GM19023 (cell line): ENCODE data around the gene LIN7B.

Source experiments
- ATAC-seq: cut with Tn5 transposase; IDR thresholded peaks from one replicate; pipeline ENCODE4 v1.9.1; 2021; ENCODE audit warnings: mild to moderate bottlenecking, moderate library complexity; ENCODE audit not compliant: unreplicated experiment

Gene LIN7B

DNA sequence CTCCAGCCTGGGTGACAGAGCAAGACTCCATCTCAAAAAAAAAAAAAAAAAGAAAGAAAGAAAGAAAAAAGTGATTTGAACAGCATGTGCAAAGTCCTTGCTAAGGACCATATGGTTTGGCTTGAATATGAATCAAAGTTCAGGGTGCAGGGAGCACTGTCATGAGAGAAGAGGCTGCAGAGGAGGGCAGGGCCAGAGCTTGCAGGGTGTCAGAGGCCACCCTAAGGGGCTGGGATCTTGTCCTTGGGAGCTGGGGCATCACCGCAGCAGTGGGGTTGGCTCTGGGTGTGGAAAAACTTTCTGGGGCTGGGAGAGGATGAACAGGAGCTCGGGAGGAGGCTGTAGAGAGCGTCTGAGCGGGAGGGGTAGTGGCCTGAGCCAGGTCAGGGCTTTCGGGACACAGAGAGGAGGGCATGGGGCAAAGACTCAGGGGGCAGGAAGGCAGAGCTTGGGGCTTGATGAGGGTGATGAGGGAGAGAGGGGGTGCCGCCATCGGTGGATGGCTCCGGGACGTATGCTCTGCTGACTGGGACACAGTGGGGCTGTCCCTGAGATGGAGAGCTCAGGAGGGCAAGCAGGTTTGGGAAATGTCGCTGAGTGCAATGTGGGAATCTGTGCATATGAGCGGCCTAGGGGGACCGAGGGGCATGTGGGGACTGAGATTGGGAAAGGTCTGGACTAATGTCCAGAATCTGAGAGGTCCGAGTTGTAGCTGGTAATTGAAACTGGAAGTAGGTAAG, 46.5 kb downstream of the LIN7B start:
- no peak for ATAC-seq

DNA sequence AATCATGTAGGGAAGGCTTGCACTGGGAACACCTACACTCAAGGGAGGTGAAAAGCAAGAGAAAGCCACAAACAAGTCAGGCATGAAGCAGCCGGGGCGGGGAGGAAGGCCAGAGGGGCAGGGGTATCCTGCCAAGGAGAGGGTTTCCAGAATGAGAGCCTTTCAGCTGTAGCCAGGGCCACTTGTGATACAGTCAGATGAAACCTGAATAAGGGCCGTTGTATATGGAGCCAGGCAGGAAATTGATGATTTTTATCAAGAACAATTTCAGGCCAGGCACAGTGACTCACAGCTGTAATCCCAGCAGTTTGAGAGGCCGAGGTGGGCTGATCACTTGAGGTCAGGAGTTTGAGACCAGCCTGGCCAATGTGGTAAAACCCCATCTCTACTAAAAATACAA, 47.8 kb downstream of the LIN7B start:
- no peak for ATAC-seq

DNA sequence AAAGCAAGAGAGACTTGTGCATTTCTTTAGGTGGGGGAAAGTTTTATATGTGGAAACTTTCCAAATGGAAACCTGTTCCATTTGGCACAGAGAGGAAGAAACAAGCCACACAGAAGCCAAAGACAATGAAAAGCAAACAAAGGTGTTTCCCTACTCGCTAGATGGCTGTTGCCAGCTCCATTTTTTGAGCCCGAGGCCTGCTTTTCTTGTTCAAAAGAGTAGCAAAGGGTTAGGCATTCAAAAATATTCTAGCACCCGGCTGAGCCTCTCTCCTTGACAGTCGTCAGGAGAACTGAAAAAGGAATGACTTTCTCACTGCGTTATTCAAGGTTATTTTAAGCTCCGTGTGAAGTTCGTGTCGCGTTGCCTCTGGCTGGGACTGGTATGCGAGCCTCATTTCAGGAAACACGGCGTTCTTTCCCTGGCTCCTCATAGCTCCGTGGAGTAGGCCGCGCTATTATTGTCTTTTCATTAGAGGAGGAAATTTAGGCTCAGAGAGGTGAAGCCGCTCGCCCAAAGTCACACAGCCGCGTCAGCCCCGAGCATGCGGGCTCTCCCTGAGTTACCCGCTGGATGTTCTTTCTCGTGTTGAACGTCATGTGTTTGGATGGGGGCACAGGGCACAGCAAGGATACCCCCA, 51.1 kb downstream of the LIN7B start:
- no peak for ATAC-seq

DNA sequence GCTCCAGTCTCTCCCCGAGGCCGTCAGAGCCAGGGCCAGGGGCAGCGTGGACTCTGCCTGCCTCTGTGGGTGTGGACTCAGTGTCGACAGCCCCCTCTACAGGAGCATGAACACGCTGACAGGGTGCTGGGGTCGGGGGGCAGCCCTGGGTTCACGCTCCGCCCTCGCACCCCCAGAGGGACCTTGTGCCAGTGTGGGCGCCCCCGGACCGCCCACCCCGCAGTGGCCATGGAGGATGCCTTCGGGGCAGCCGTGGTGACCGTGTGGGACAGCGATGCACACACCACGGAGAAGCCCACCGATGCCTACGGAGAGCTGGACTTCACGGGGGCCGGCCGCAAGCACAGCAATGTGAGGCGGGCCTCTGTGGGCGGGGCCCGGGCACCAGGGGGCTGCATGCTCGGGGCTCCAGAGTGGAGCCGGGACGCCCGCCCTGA, 51.7 kb downstream of the LIN7B start:
- no peak for ATAC-seq

DNA sequence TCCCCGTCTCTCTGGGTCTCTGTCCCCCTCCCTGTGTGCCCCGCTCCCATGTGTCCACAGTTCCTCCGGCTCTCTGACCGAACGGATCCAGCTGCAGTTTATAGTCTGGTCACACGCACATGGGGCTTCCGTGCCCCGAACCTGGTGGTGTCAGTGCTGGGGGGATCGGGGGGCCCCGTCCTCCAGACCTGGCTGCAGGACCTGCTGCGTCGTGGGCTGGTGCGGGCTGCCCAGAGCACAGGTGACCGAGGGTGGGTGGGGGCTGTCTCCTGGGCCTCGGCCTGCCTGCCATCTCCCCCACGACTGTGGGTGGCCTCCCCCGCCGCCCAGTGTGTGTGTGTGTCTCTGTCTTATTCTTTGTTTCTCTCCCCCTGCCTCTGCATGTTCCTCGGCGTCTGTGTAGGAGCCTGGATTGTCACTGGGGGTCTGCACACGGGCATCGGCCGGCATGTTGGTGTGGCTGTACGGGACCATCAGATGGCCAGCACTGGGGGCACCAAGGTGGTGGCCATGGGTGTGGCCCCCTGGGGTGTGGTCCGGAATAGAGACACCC, 53.8 kb downstream of the LIN7B start:
- ATAC-seq, result no peak
